Stimulated activated CD8-positive, alpha-beta memory T cell treated with anti-CD3 and anti-CD28 coated beads, Interleukin-7, amount 100 ng/mL, for 48 hours (primary cell): ENCODE measurements around the gene KLK12.

Source experiments
- DNase-seq, 2 donors: peaks; one replicate each; pipeline ENCODE4 v3.0.0-alpha.2; 2020; ENCODE audit warnings: low read depth in 1 of 2; ENCODE audit errors: extremely low read depth in 1 of 2

KLK12 gene

GRCh38 chr19:50983625-50984292 lies 51.0 kb downstream of the KLK12 start, which contains the start of gene KLK7:
TSS of gene KLK7 (minus strand) at chr19:50983917. CDS start at chr19:50982399, 1,518 bp downstream.
- DNase-seq = no peak

GRCh38 chr19:50982186-50982585 lies 52.6 kb downstream of the KLK12 start:
- DNase-seq = no peak

- DNase-seq = no peak
These were observed 53.1 kb downstream of the KLK12 start for GRCh38 chr19:50981587-50982146.

DNA sequence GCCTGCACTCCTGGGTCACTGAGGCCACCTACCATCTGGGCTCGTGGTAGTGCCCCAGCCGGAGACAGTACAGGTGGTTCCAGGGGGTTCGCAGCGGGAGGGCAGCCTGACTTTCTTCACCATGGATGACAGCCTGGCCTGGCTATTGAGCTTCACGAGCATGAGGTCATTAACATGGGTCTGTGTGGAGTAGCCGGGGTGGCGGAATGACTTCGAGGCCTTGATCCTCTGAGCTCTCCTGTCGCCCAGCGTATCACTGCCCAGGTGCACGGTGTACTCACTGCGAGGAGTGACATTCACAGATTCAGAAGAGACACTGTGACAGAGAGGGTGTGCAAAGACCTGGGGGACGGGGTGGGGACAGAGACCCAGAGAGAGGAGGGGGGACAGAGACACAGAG lies 54.6 kb downstream of the KLK12 start:
- DNase-seq = no peak

DNA sequence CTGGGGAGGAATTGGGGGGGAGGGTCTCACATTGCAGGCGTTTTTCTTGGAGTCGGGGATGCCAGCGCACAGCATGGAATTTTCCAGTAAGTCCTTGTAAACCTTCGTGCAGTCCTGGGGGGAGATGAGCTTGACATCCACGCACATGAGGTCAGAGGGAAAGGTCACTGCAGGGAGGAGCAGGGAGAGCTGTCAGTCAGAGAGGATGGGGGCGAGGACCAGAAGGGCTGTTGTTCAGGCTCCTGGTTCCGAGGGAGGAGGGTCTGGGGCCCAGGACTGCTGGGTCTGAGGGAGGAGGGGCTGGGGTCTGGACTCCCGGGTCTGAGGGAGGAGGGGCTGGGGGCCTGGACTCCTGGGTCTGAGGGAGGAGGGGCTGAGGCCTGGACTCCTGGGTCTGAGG lies 55.0 kb downstream of the KLK12 start:
- DNase-seq = no peak
